Measurements from ENCODE around the gene USP53. TPM values are rescaled to one million over a fixed set of nuclear protein-coding genes. Genes with fewer than 3 reads are reported as not detected.

USP53 gene
- total and polyA plus RNA-seq, 10 of the 15 experiments (the other 5 are each of a cell fraction or from before 2014, with no cell fraction given), result 0.23 to 4.0 (median 2.7) TPM

DNA sequence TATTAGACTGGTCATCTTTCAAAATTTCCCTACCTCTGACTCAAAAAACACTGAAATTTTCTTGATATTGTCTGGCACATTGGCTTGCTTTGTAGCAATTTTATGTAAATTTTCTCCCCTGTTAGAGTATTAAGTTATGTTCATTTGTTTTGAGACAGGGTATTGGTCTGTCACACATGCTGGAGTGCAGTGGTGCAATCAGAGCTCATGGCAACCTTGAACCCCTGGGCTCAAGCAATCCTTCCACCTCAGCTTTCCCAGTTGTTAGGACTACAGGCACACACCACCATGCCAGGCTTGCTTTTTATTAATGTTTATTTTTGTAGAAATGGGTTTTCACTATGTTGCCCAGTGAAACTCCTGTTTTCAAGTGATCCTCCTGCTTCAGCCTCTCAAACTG is 91.9 kb downstream of the USP53 start:
- CTCF ChIA-PET, result no interaction called here
- H3K4me3 ChIP-seq, result no peak overlapping the region
- intact Hi-C loops (cut with micrococcal nuclease; ENCODE audit: unreplicated experiment), result loop anchor here (5.0 kb wide), 2 partner anchors 148 to 748 kb away; no protein-coding TSS in a partner anchor
- SMC1A ChIA-PET (ENCODE audit: uncharacterized antibody, unreplicated experiment), result no interaction called here
- no peaks in the 10 kb centered on the region for H4K20me1 ChIP-seq (ENCODE audit: control insufficient read depth, insufficient read depth)
- BruUV-seq (replicated peaks), result no TSS peak
- peaks cover 9% of the 10 kb centered on the region for H3K79me2 ChIP-seq (ENCODE audit: control insufficient read depth, insufficient read depth, low read length)
- no peak for FAIRE-seq
- no peaks in the 10 kb centered on the region for H3K4me1 ChIP-seq (ENCODE audit: control insufficient read depth, insufficient read depth, low read length)
- no peak overlapping the region for H3K27ac ChIP-seq (ENCODE audit: control insufficient read depth, insufficient read depth)
- RAD21 ChIA-PET (ENCODE audit: unreplicated experiment), result no interaction called here
- no peaks in the 10 kb centered on the region for H3K36me3 ChIP-seq (ENCODE audit: control insufficient read depth in 2 of 2, insufficient read depth in 2 of 2, low read length in 1 of 2)
- H3K27me3 ChIP-seq (replicated peaks in 1 of 2; ENCODE audit: control insufficient read depth in 2 of 2, insufficient read depth in 2 of 2, low read length in 1 of 2), result no peaks in the 10 kb centered on the region
- H2AFZ ChIP-seq (ENCODE audit: control insufficient read depth, low read depth, low read length), result no peak overlapping the region
- TF ChIP-seq SREBF1 (IDR thresholded peaks at IDR 0.05; ENCODE audit: low read length) (no peak), MTA3 (IDR thresholded peaks at IDR 0.05; ENCODE audit: borderline replicate concordance, low read length) (no peak), ZNF217 (IDR thresholded peaks at IDR 0.05) (no peak), BACH1 (IDR thresholded peaks at IDR 0.05; ENCODE audit: borderline replicate concordance) (no peak), SMAD5 (IDR thresholded peaks at IDR 0.05; ENCODE audit: low read depth) (no peak), BMI1 (IDR thresholded peaks at IDR 0.05; ENCODE audit: borderline replicate concordance) (no peak), ZNF384 (IDR thresholded peaks at IDR 0.05; ENCODE audit: borderline replicate concordance, low read depth, low read length) (no peak), NFYA (IDR thresholded peaks at IDR 0.05; ENCODE audit: borderline replicate concordance, low read depth, low read length) (no peak), NR2F1 (conservative IDR thresholded peaks at IDR 0.05) (no peak), RBBP5 (conservative IDR thresholded peaks at IDR 0.05) (no peak), EGR1 (IDR thresholded peaks at IDR 0.05; ENCODE audit: borderline replicate concordance in 1 of 2, low read depth in 2 of 2, low read length in 2 of 2) (no peak), PML (IDR thresholded peaks at IDR 0.05; ENCODE audit: low read length) (no peak), NFIC (IDR thresholded peaks at IDR 0.05; ENCODE audit: low read depth, low read length) (no peak), BRCA1 (IDR thresholded peaks at IDR 0.05; ENCODE audit: low read depth, low read length) (no peak), CREB1 (IDR thresholded peaks at IDR 0.05; ENCODE audit: low read depth) (no peak), NFYB (IDR thresholded peaks at IDR 0.05; ENCODE audit: insufficient read depth, low read depth, low read length) (no peak)
- TF ChIP-seq, protein P1, sequence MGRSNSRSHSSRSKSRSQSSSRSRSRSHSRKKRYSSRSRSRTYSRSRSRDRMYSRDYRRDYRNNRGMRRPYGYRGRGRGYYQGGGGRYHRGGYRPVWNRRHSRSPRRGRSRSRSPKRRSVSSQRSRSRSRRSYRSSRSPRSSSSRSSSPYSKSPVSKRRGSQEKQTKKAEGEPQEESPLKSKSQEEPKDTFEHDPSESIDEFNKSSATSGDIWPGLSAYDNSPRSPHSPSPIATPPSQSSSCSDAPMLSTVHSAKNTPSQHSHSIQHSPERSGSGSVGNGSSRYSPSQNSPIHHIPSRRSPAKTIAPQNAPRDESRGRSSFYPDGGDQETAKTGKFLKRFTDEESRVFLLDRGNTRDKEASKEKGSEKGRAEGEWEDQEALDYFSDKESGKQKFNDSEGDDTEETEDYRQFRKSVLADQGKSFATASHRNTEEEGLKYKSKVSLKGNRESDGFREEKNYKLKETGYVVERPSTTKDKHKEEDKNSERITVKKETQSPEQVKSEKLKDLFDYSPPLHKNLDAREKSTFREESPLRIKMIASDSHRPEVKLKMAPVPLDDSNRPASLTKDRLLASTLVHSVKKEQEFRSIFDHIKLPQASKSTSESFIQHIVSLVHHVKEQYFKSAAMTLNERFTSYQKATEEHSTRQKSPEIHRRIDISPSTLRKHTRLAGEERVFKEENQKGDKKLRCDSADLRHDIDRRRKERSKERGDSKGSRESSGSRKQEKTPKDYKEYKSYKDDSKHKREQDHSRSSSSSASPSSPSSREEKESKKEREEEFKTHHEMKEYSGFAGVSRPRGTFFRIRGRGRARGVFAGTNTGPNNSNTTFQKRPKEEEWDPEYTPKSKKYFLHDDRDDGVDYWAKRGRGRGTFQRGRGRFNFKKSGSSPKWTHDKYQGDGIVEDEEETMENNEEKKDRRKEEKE (IDR thresholded peaks at IDR 0.05), result no peak
- no peak overlapping the region for H3K9ac ChIP-seq (ENCODE audit: control insufficient read depth, insufficient read depth, low read length)
- ATAC-seq, result no peak
- H3K9me3 ChIP-seq (replicated peaks; ENCODE audit: control insufficient read depth, insufficient read depth, low read length), result no peaks in the 10 kb centered on the region
- POLR2A ChIA-PET, result no interaction called here
- DNase-seq (ENCODE audit: low read depth, low spot score), result no peak
- in situ Hi-C loops (cut with MboI), result loop anchor here (5.0 kb wide), 2 partner anchors 262 to 753 kb away; no protein-coding TSS in a partner anchor
- no peak overlapping the region for H3K4me2 ChIP-seq (ENCODE audit: control insufficient read depth, insufficient read depth)

Data from GM12878 (cell line).